IMR-90 (cell line): ENCODE measurements around the gene AMER2. TPM values are rescaled to one million over a fixed set of nuclear protein-coding genes. Genes with fewer than 3 reads are reported as not detected.

Source experiments
- ATAC-seq: fragments of 200-7000 bp; cut with Tn5 transposase; 2 replicates; pipeline ENCODE4 v1.9.1; 2020; ENCODE audit warnings: low read depth, mild to moderate bottlenecking, moderate library complexity
- BruUV-seq: library from RNA; stranded (reverse); fragments of 400-500 nt; replicated peaks from 2 replicates; lab custom pipeline; 2021; lab: Mats Ljungman, UMichigan
- CTCF ChIA-PET: fragments of 300-600 bp; formaldehyde crosslinking; extraction: SDS; loops from one replicate; lab custom pipeline; 2021; ENCODE audit warnings: antibody characterized with exemption; lab: Yijun Ruan, JAX
- POLR2A ChIA-PET: fragments of 300-600 bp; sonication (Branson Sonifier 250); formaldehyde crosslinking; loops from one replicate; lab custom pipeline; 2022; ENCODE audit warnings: antibody characterized with exemption; ENCODE audit not compliant: unreplicated experiment; lab: Charles Lee
- DNase-seq: peaks from one replicate; pipeline ENCODE4 v3.0.0; 2013
- H2AFZ ChIP-seq: replicated peaks from 2 replicates; pipeline ENCODE3; 2013; ENCODE audit warnings: low read length, mild to moderate bottlenecking; ENCODE audit not compliant: poor library complexity
- H2AK5ac ChIP-seq: 2 replicates; pipeline ENCODE4 v1.6.1; 2013; ENCODE audit warnings: low read depth, low read length, inconsistent platforms
- H2AK9ac ChIP-seq: replicated peaks from 2 replicates; pipeline ENCODE3; 2013; ENCODE audit warnings: mild to moderate bottlenecking, low read depth, low read length, moderate library complexity; ENCODE audit not compliant: poor library complexity
- H2BK120ac ChIP-seq: 2 replicates; pipeline ENCODE4 v1.6.1; 2013; ENCODE audit warnings: low read depth, low read length, inconsistent platforms
- H2BK15ac ChIP-seq: 3 replicates; pipeline ENCODE4 v1.6.1; 2013; ENCODE audit warnings: low read depth, low read length, inconsistent platforms
- H2BK20ac ChIP-seq: 2 replicates; pipeline ENCODE4 v1.6.1; 2013; ENCODE audit warnings: low read depth, mild to moderate bottlenecking, inconsistent platforms, low read length, moderate library complexity
- H2BK5ac ChIP-seq: 2 replicates; pipeline ENCODE4 v1.6.1; 2013; ENCODE audit warnings: mild to moderate bottlenecking, low read depth, low read length, inconsistent platforms; ENCODE audit not compliant: poor library complexity, severe bottlenecking
- H3K14ac ChIP-seq: replicated peaks from 2 replicates; pipeline ENCODE4 v1.6.1; 2013; ENCODE audit warnings: low read depth, low read length, inconsistent platforms
- H3K18ac ChIP-seq: 2 replicates; pipeline ENCODE4 v1.6.1; 2013; ENCODE audit warnings: low read depth, low read length, control low read depth
- H3K23ac ChIP-seq: 2 replicates; pipeline ENCODE4 v1.6.1; 2013; ENCODE audit warnings: low read depth, low read length, inconsistent platforms
- H3K27ac ChIP-seq: 2 replicates; pipeline ENCODE4 v1.5.1; 2013; ENCODE audit warnings: mild to moderate bottlenecking, control low read depth, low read length; ENCODE audit not compliant: insufficient read depth
- H3K27me3 ChIP-seq: 2 replicates; pipeline ENCODE4 v1.6.1; 2013; ENCODE audit warnings: low read length; ENCODE audit not compliant: control insufficient read depth, insufficient read depth
- H3K36me3 ChIP-seq: 2 replicates; pipeline ENCODE4 v1.6.1; 2013; ENCODE audit warnings: low read length, mixed read lengths; ENCODE audit not compliant: control insufficient read depth, insufficient read depth
- H3K4ac ChIP-seq: 2 replicates; pipeline ENCODE4 v1.6.1; 2013; ENCODE audit warnings: low read depth, low read length, inconsistent platforms
- H3K4me1 ChIP-seq: 2 replicates; pipeline ENCODE4 v1.6.1; 2013; ENCODE audit warnings: low read length, mixed read lengths; ENCODE audit not compliant: control insufficient read depth, insufficient read depth
- H3K4me2 ChIP-seq: 2 replicates; pipeline ENCODE4 v1.6.1; 2013; ENCODE audit warnings: low read depth, mild to moderate bottlenecking, control low read depth, low read length, moderate library complexity
- H3K4me3 ChIP-seq: 2 replicates; pipeline ENCODE4 v1.5.1; 2013; ENCODE audit warnings: low read depth, mild to moderate bottlenecking, control low read depth, low read length, moderate library complexity; ENCODE audit not compliant: insufficient read depth
- H3K56ac ChIP-seq: 2 replicates; pipeline ENCODE4 v1.6.1; 2013; ENCODE audit warnings: low read length, inconsistent platforms; ENCODE audit not compliant: insufficient read depth; ENCODE audit errors: extremely low read depth
- H3K79me1 ChIP-seq, 2 experiments: 2 replicates each; pipeline ENCODE4 v1.6.1; 2013; ENCODE audit warnings: low read length in 2 of 2, inconsistent platforms in 1 of 2, low read depth in 1 of 2
- H3K9ac ChIP-seq: 2 replicates; pipeline ENCODE4 v1.6.1; 2013; ENCODE audit warnings: low read depth, low read length, control low read depth
- H3K9me1 ChIP-seq: 2 replicates; pipeline ENCODE4 v1.6.1; 2013; ENCODE audit warnings: low read length, inconsistent platforms; ENCODE audit not compliant: insufficient read depth
- H3K9me3 ChIP-seq: 2 replicates; pipeline ENCODE4 v1.6.1; 2013; ENCODE audit warnings: low read length; ENCODE audit not compliant: control insufficient read depth, insufficient read depth
- H4K20me1 ChIP-seq: 2 replicates; pipeline ENCODE4 v1.6.1; 2013; ENCODE audit warnings: low read length, inconsistent platforms; ENCODE audit not compliant: insufficient read depth
- H4K5ac ChIP-seq: 2 replicates; pipeline ENCODE4 v1.6.1; 2013; ENCODE audit warnings: mild to moderate bottlenecking, low read depth, low read length, control low read depth
- H4K8ac ChIP-seq, 2 experiments: 2 replicates each; pipeline ENCODE4 v1.6.1; 2013; ENCODE audit warnings: low read depth in 2 of 2, low read length in 2 of 2, control low read depth in 1 of 2, inconsistent platforms in 1 of 2
- H4K91ac ChIP-seq: 2 replicates; pipeline ENCODE4 v1.6.1; 2013; ENCODE audit warnings: low read depth, low read length, inconsistent platforms; ENCODE audit not compliant: insufficient read depth
- BHLHE40 ChIP-seq: fragments of 150-350 bp; IDR thresholded peaks from 2 replicates; pipeline ENCODE4 v1.6.1; 2016; ENCODE audit warnings: mild to moderate bottlenecking, low read depth, low read length
- FOS ChIP-seq: fragments of 150-350 bp; IDR thresholded peaks from 2 replicates; pipeline ENCODE4 v1.6.1; 2016; ENCODE audit warnings: low read depth, low read length
- MAZ ChIP-seq: IDR thresholded peaks from 2 replicates; pipeline ENCODE4 v1.6.1; 2012; ENCODE audit warnings: low read depth, mild to moderate bottlenecking, low read length, improper control_type of control experiment, moderate library complexity, borderline replicate concordance
- MXI1 ChIP-seq: IDR thresholded peaks from 2 replicates; pipeline ENCODE4 v1.6.1; 2012; ENCODE audit warnings: low read depth, mild to moderate bottlenecking, low read length, moderate library complexity, borderline replicate concordance
- NFE2L2 ChIP-seq: fragments of 150-350 bp; IDR thresholded peaks from 2 replicates; pipeline ENCODE4 v1.6.1; 2016; ENCODE audit warnings: low read depth, mild to moderate bottlenecking, low read length
- POLR2A ChIP-seq: IDR thresholded peaks from 2 replicates; pipeline ENCODE4 v1.6.1; 2012; ENCODE audit warnings: mild to moderate bottlenecking, low read depth, low read length
- RAD21 ChIP-seq: IDR thresholded peaks from 2 replicates; pipeline ENCODE4 v1.6.1; 2012; ENCODE audit warnings: low read length, improper control_type of control experiment
- RCOR1 ChIP-seq: IDR thresholded peaks from 2 replicates; pipeline ENCODE4 v1.6.1; 2012; ENCODE audit warnings: mild to moderate bottlenecking, low read length, improper control_type of control experiment; ENCODE audit not compliant: insufficient replicate concordance
- RFX5 ChIP-seq: IDR thresholded peaks from 2 replicates; pipeline ENCODE4 v1.8.0; 2012; ENCODE audit warnings: low read depth, mild to moderate bottlenecking, low read length, moderate library complexity
- SMC3 ChIP-seq: fragments of 150-350 bp; IDR thresholded peaks from 2 replicates; pipeline ENCODE4 v1.6.1; 2016; ENCODE audit warnings: low read depth, mild to moderate bottlenecking, antibody characterized with exemption, low read length, moderate library complexity
- WGBS, 2 experiments: methylation state at CpG; one replicate each; pipeline versions ENCODE4 v1.1.5 to v1.1.7; 2013; ENCODE audit warnings: missing lambda C conversion rate in 2 of 2; ENCODE audit not compliant: insufficient read length in 1 of 2; ENCODE audit errors: extremely low coverage in 2 of 2; 5-methylcytosine and 5-hydroxymethylcytosine counted together
- dilution Hi-C: fragments of 300-500 bp; cut with HindIII; formaldehyde crosslinking; loops from one replicate; pipeline ENCODE4 v1.14.3; 2018; ENCODE audit warnings: low sequenced_read_pairs; ENCODE audit not compliant: unreplicated experiment
- in situ Hi-C: fragments of 300-500 bp; cut with MboI; formaldehyde crosslinking; loops from 3 replicates; pipeline ENCODE4 v1.14.3; 2019; ENCODE audit warnings: low sequenced_read_pairs, inconsistent platforms, mixed read lengths
- intact Hi-C: fragments of 100-400 bp; cut with micrococcal nuclease; formaldehyde crosslinking; loops from 2 replicates; pipeline ENCODE4 v1.10.0; 2022
- polyA plus RNA-seq, 3 experiments: library from polyadenylated mRNA; depleted of rRNA; stranded (reverse); fragments of >200 nt; gene quantifications; 2 replicates each; pipeline ENCODE4 v1.2.3, GENCODE V29; 2012; ENCODE audit warnings: low replicate concordance in 1 of 3
- total RNA-seq: library from RNA; depleted of rRNA; stranded (reverse); fragments of >200 nt; gene quantifications from 2 replicates; pipeline ENCODE4 v1.2.3, GENCODE V29; 2012
- TF ChIP-seq, protein P1 (sequence below): fragments of 150-350 bp; IDR thresholded peaks from 2 replicates; pipeline ENCODE4 v1.6.1; 2017; ENCODE audit warnings: mild to moderate bottlenecking, antibody characterized with exemption, low read length, low read depth

The AMER2 gene
- total and polyA plus RNA-seq, 2 of the 4 experiments (the other 2 are of a cell fraction): not detected

DNA sequence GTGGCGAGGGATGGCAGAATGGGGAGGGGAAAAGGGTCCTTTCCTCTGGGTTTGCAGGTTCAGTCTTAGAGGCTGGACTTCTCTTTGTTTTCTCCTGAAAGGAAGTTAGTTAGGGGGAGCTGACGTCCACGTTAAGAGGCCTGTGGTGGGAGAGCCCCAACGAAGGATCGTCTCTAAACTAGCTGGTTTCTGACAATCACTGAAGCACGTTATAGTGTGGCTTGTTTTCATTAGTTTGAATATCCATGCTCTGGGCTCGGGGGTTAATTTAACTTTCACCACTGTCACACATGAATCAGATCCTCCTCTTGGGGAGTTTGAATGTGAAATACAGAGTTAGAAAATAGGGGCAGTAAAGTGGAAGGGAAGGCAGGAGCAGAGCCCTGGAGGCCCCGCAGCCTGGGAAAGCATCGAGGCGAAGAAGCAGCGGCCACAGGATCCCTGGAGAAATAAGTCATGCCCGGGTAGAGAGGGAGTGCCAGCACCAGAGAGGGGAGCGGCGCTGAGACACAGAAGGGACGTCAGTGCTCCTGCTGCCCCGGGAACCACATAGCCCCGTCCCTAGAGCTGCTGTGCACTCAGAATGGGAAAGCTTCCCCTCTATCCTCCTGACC, 31.1 kb upstream of the AMER2 start:
- intact Hi-C loops (no loop called here), in situ Hi-C loops (no loop called here), dilution Hi-C loops (no loop called here)
- Histone ChIP-seq H3K18ac (no peak overlapping the region), H3K9ac (no peak overlapping the region), H3K4me2 (no peak overlapping the region), H3K4me3 (no peak overlapping the region), H2AK5ac (no peak overlapping the region), H3K79me1 (no peaks in the 10 kb centered on the region), H3K27me3 (peaks cover 4% of the 10 kb centered on the region), H2BK5ac (no peak overlapping the region), H4K20me1 (no peaks in the 10 kb centered on the region), H2AFZ (peak overlapping the region; percentile 33), H2AK9ac (no peak overlapping the region), H2BK120ac (no peak overlapping the region), H3K9me3 (no peaks in the 10 kb centered on the region), H3K14ac (no peak overlapping the region), H4K91ac (no peak overlapping the region), H3K36me3 (no peaks in the 10 kb centered on the region), H3K4ac (no peak overlapping the region), H2BK20ac (no peak overlapping the region), H4K8ac (no peak overlapping the region), H3K23ac (no peak overlapping the region), H3K27ac (no peak overlapping the region), H3K9me1 (no peaks in the 10 kb centered on the region), H2BK15ac (no peak overlapping the region), H4K5ac (no peak overlapping the region), H3K4me1 (no peaks in the 10 kb centered on the region), H3K56ac (no peak overlapping the region)
- WGBS, 2 experiments: 80% methylated on average over 3 of the region's 17 CpGs; no CpG with 5 or more reads in 1 of the 2 experiments
- DNase-seq (no peak), ATAC-seq (no peak)
- ChIA-PET CTCF (no interaction called here), POLR2A (no interaction called here)
- TF ChIP-seq BHLHE40: no peak
- TF ChIP-seq RFX5: no peak
- TF ChIP-seq MXI1: no peak
- no peak for TF ChIP-seq NFE2L2
- no peak for TF ChIP-seq MAZ
- no peak for TF ChIP-seq POLR2A
- TF ChIP-seq SMC3: no peak
- no peak for TF ChIP-seq RAD21
- no peak for TF ChIP-seq FOS
- no peak for TF ChIP-seq RCOR1
- TF ChIP-seq, protein P1, sequence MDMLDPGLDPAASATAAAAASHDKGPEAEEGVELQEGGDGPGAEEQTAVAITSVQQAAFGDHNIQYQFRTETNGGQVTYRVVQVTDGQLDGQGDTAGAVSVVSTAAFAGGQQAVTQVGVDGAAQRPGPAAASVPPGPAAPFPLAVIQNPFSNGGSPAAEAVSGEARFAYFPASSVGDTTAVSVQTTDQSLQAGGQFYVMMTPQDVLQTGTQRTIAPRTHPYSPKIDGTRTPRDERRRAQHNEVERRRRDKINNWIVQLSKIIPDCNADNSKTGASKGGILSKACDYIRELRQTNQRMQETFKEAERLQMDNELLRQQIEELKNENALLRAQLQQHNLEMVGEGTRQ: no peak
- BruUV-seq: no TSS peak
